ENCODE measurements around the gene FGF7.
"Not testable (repeated sequence)": the region's sequence is repeated elsewhere in the genome, so short reads cannot be mapped to it uniquely, and the experiment has no call there.

Gene FGF7

GRCh38 chr15:49506341-49506740 lies 83.3 kb downstream of the FGF7 start:
- TF ChIP-seq, protein P1, sequence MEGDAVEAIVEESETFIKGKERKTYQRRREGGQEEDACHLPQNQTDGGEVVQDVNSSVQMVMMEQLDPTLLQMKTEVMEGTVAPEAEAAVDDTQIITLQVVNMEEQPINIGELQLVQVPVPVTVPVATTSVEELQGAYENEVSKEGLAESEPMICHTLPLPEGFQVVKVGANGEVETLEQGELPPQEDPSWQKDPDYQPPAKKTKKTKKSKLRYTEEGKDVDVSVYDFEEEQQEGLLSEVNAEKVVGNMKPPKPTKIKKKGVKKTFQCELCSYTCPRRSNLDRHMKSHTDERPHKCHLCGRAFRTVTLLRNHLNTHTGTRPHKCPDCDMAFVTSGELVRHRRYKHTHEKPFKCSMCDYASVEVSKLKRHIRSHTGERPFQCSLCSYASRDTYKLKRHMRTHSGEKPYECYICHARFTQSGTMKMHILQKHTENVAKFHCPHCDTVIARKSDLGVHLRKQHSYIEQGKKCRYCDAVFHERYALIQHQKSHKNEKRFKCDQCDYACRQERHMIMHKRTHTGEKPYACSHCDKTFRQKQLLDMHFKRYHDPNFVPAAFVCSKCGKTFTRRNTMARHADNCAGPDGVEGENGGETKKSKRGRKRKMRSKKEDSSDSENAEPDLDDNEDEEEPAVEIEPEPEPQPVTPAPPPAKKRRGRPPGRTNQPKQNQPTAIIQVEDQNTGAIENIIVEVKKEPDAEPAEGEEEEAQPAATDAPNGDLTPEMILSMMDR (IDR thresholded peaks at IDR 0.05; ENCODE audit: borderline replicate concordance, control extremely low read depth, extremely low read depth, insufficient read depth, missing control alignments), result no peak
- in situ Hi-C loops (cut with MboI; ENCODE audit: low sequenced_read_pairs, unreplicated experiment), result no loop called here
- no peak for DNase-seq (ENCODE audit: low spot score)

GRCh38 chr15:49507261-49507660 lies 84.2 kb downstream of the FGF7 start:
- no peak for DNase-seq (ENCODE audit: low spot score)
- in situ Hi-C loops (cut with MboI; ENCODE audit: low sequenced_read_pairs, unreplicated experiment), result no loop called here
- TF ChIP-seq, protein P1 (IDR thresholded peaks at IDR 0.05; ENCODE audit: borderline replicate concordance, control extremely low read depth, extremely low read depth, insufficient read depth, missing control alignments), result no peak

DNA sequence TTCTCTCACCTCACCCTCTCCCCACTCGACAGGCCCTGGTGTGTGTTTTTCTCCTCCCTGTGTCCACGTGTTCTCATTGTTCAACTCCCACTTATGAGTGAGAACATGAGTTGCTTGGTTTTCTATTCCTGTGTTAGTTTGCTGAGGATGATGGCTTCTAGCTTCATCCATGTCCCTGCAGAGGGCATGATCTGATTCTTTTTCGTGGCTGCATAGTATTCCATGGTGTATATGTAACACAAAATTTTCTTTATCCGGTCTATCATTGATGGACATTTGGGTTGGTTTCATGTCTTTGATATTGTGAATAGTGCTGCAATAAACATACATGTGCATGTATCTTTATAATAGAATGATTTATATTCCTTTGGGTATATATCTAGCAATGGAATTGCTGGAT lies 89.7 kb downstream of the FGF7 start:
- DNase-seq (ENCODE audit: low spot score); in situ Hi-C loops (cut with MboI; ENCODE audit: low sequenced_read_pairs, unreplicated experiment): not testable (repeated sequence)

DNA sequence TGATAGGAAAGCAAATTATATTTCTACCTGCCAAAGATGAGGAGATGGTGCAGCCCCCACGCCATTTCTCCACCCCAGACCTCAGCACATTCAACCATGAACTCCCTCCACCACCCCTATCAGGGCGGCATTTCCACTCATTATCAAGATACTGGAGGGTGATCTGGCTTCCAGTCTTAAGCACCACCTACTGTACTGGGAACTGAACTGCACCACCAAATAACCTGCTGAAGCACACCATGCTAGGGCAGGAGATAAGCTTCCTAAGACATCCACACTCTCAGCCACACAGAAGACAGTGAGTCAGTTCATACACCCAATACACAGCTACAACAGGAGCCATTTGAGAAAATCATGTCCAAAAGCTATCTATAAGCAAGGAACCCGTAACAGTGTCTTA lies 98.8 kb downstream of the FGF7 start:
- DNase-seq (ENCODE audit: low spot score), result no peak
- TF ChIP-seq, protein P1 (IDR thresholded peaks at IDR 0.05; ENCODE audit: borderline replicate concordance, control extremely low read depth, extremely low read depth, insufficient read depth, missing control alignments), result peak; percentile 20

DNA sequence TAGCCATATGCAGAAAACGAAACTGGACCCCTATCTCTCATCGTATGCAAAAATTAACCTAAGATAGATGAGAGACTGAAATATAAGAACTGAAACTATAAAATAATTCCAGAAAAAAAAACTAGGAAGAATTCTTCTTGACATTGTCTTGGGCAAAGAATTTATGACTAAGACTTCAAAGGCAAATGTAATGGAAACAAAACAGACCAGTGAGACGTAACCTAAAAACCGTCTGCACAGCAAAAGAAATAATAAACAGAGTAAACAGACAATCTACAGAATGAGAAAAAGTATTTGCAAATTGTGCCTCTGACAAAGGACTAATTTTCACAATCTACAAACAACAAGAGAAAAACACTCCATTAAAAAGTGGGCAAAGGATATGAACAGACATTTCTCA lies 105.2 kb downstream of the FGF7 start:
- DNase-seq (ENCODE audit: low spot score), result no peak
- in situ Hi-C loops (cut with MboI; ENCODE audit: low sequenced_read_pairs, unreplicated experiment), result no loop called here
- TF ChIP-seq, protein P1 (IDR thresholded peaks at IDR 0.05; ENCODE audit: borderline replicate concordance, control extremely low read depth, extremely low read depth, insufficient read depth, missing control alignments), result no peak

More for the DNA sequence above, 98.8 kb downstream of the FGF7 start:
- in situ Hi-C loops (cut with MboI; ENCODE audit: low sequenced_read_pairs, unreplicated experiment), result no loop called here

- in situ Hi-C loops (cut with MboI; ENCODE audit: low sequenced_read_pairs, unreplicated experiment), result no loop called here
- no peak for DNase-seq (ENCODE audit: low spot score)
These were observed 107.0 kb downstream of the FGF7 start for GRCh38 chr15:49530092-49530491.

More at GRCh38 chr15:49530092-49530491, 107.0 kb downstream of the FGF7 start:
- TF ChIP-seq, protein P1 (IDR thresholded peaks at IDR 0.05; ENCODE audit: borderline replicate concordance, control extremely low read depth, extremely low read depth, insufficient read depth, missing control alignments), result no peak
